ENCODE measurements around the gene SPAG6. TPM values are rescaled to one million over a fixed set of nuclear protein-coding genes. Genes with fewer than 3 reads are reported as not detected.

The SPAG6 gene
- total and polyA plus RNA-seq, 2 of the 8 experiments (the other 6 are each of a cell fraction or from before 2014, with no cell fraction given) = 0.14 TPM; not detected in 1

- H3K4me1 ChIP-seq (replicated peaks in 1 of 4; ENCODE audit: control insufficient read depth in 3 of 4, insufficient read depth in 4 of 4, low read length in 3 of 4) = no peaks in the 10 kb centered on the region
- no peak overlapping the region for H3K14ac ChIP-seq (ENCODE audit: insufficient read length)
- peaks cover 0 to 1% of the 10 kb centered on the region in 2 experiments for H4K20me1 ChIP-seq (replicated peaks in 1 of 2; ENCODE audit: control insufficient read depth in 1 of 2, insufficient read depth in 2 of 2, low read length in 2 of 2)
- ChIA-PET POLR2A (ENCODE audit: partially characterized antibody) (no interaction called here), CTCF (ENCODE audit: partially characterized antibody) (no interaction called here)
- H3K4me2 ChIP-seq (ENCODE audit: insufficient read depth in 1 of 2, low read depth in 2 of 2, low read length in 2 of 2) = no peak overlapping the region
- DNase-seq (ENCODE audit: low read depth in 1 of 2, low spot score in 2 of 2) (no peak), FAIRE-seq (no peak)
- no peak overlapping the region for H2BK12ac ChIP-seq (ENCODE audit: low read depth, low read length)
- no peaks in the 10 kb centered on the region for H3K36me3 ChIP-seq (ENCODE audit: control insufficient read depth in 2 of 4, insufficient read depth in 4 of 4, low read length in 3 of 4)
- no peaks in the 10 kb centered on the region for H3K27me3 ChIP-seq (replicated peaks in 1 of 4; ENCODE audit: control insufficient read depth in 3 of 4, extremely low read depth in 1 of 4, insufficient read depth in 3 of 4, low read length in 3 of 4)
- H2BK20ac ChIP-seq (ENCODE audit: low read length) = no peak overlapping the region
- H3K23ac ChIP-seq (ENCODE audit: insufficient read length) = no peak overlapping the region
- no peak overlapping the region for H3K4ac ChIP-seq (replicated peaks; ENCODE audit: insufficient read length, low read depth, low read length)
- H4K8ac ChIP-seq (ENCODE audit: extremely low read depth, insufficient read depth, low read length) = no peak overlapping the region
- no peak overlapping the region for H3K27ac ChIP-seq (ENCODE audit: low read depth, low read length)
- H3K9ac ChIP-seq (replicated peaks in 1 of 4; ENCODE audit: extremely low read depth in 1 of 4, low read depth in 3 of 4, low read length in 3 of 4) = no peak overlapping the region
- H4K91ac ChIP-seq (replicated peaks; ENCODE audit: insufficient read length, low read length) = no peak overlapping the region
- H2AK5ac ChIP-seq (ENCODE audit: low read depth, low read length) = no peak overlapping the region
- H2BK120ac ChIP-seq (replicated peaks; ENCODE audit: low read depth, low read length) = no peak overlapping the region
- H3K4me3 ChIP-seq (ENCODE audit: extremely low read depth in 1 of 4, insufficient read depth in 2 of 4, low read depth in 3 of 4, low read length in 4 of 4) = no peak overlapping the region
- 86% methylated on average over 4 of the region's 4 CpGs; no CpG with 5 or more reads in 1 of the 2 experiments for WGBS, 2 experiments (ENCODE audit: extremely low coverage in 1 of 2, insufficient coverage in 1 of 2, insufficient read length in 1 of 2, insufficient replicate concordance in 2 of 2, low coverage in 1 of 2, low lambda C conversion rate in 2 of 2, missing lambda C conversion rate in 1 of 2)
- H3K9me3 ChIP-seq (ENCODE audit: insufficient read depth in 2 of 2, low read depth in 1 of 2, low read length in 1 of 2) = no peaks in the 10 kb centered on the region
- H4K5ac ChIP-seq (ENCODE audit: insufficient read length, low read depth, low read length) = no peak overlapping the region
- no peak overlapping the region for H2BK15ac ChIP-seq (ENCODE audit: low read length)
- no peak overlapping the region for H2AFZ ChIP-seq (ENCODE audit: low read length)
- no peaks in the 10 kb centered on the region for H3K23me2 ChIP-seq (ENCODE audit: low read depth, low read length)
- no peak overlapping the region for H3K18ac ChIP-seq (ENCODE audit: extremely low read depth, low read length)
- TF ChIP-seq TAF1 (IDR thresholded peaks at IDR 0.05; ENCODE audit: low read depth, low read length) (no peak), SP1 (IDR thresholded peaks at IDR 0.05; ENCODE audit: low read depth, low read length) (no peak), SAP30 (IDR thresholded peaks at IDR 0.05; ENCODE audit: insufficient read depth, insufficient replicate concordance, low read length) (no peak), YY1 (IDR thresholded peaks at IDR 0.05; ENCODE audit: low read depth, low read length) (no peak), EP300 (IDR thresholded peaks at IDR 0.05; ENCODE audit: borderline replicate concordance in 1 of 2, low read depth in 2 of 2, low read length in 2 of 2) (no peak), MAX (IDR thresholded peaks at IDR 0.05) (no peak), JUN (IDR thresholded peaks at IDR 0.05; ENCODE audit: low read depth, low read length) (no peak)
- H3K79me1 ChIP-seq (ENCODE audit: low read depth, low read length) = no peaks in the 10 kb centered on the region
- H3K79me2 ChIP-seq (ENCODE audit: control insufficient read depth in 1 of 2, insufficient read depth in 2 of 2, low read length in 2 of 2) = no peaks in the 10 kb centered on the region
- H2BK5ac ChIP-seq (ENCODE audit: low read depth, low read length) = no peak overlapping the region
- H3K56ac ChIP-seq (replicated peaks; ENCODE audit: insufficient read length, low read depth, low read length) = no peak overlapping the region
Measured at GRCh38 chr10:22368402-22368801, 23.1 kb downstream of the SPAG6 start.

All from H1 (cell line).